Upper lobe of left lung (tissue), 4 donors: Measurements from ENCODE around the gene ATP23.

Experiments
- CTCF ChIP-seq, 6 experiments: fragments of 450-650 bp in 4 of 6; fragments of 200-600 bp in 2 of 6; sonication (generic) in 2 of 6; IDR thresholded peaks; one replicate each; pipeline ENCODE4 v1.5.1; 2016 to 2019; ENCODE audit warnings: antibody characterized with exemption in 6 of 6
- EP300 ChIP-seq, 4 donors: sonication (generic); formaldehyde crosslinking; IDR thresholded peaks; one replicate each; pipeline ENCODE4 v1.5.1; 2017; ENCODE audit warnings: antibody characterized with exemption in 4 of 4, control low read depth in 2 of 4
- POLR2A ChIP-seq, 4 donors: fragments of 450-650 bp; IDR thresholded peaks; one replicate each; pipeline ENCODE4 v1.5.1; 2016 to 2017; ENCODE audit warnings: antibody characterized with exemption in 4 of 4, mild to moderate bottlenecking in 2 of 4
- POLR2AphosphoS5 ChIP-seq, 2 donors: sonication (generic); formaldehyde crosslinking; IDR thresholded peaks; one replicate each; pipeline ENCODE4 v1.5.1; 2017; ENCODE audit warnings: antibody characterized with exemption in 2 of 2

- TF ChIP-seq EP300 (IDR thresholded peaks at IDR 0.05) (no peak), POLR2A (IDR thresholded peaks at IDR 0.05) (no peak), CTCF (IDR thresholded peaks at IDR 0.05) (no peak), POLR2AphosphoS5 (IDR thresholded peaks at IDR 0.05) (peak in 1 of 2 donors; percentile 30)
These were observed 38.8 kb upstream of the ATP23 start for GRCh38 chr12:57902478-57902969.
